KMS-11 (cell line): ENCODE data around the gene OR6J1.

Experiments used
- H2AFZ ChIP-seq: fragments of 200-600 bp; sonication (generic); 2 replicates; pipeline ENCODE4 v1.6.1; 2016; ENCODE audit warnings: antibody characterized with exemption, mixed run types, low read depth
- H3K27ac ChIP-seq: fragments of 200-600 bp; sonication (generic); 2 replicates; pipeline ENCODE4 v1.6.1; 2016; ENCODE audit warnings: mild to moderate bottlenecking, mixed run types
- H3K27me3 ChIP-seq: fragments of 200-600 bp; sonication (generic); 2 replicates; pipeline ENCODE4 v1.6.1; 2017; ENCODE audit warnings: mild to moderate bottlenecking, low read depth, mixed run types, moderate library complexity; ENCODE audit not compliant: insufficient read depth
- H3K36me3 ChIP-seq: fragments of 200-600 bp; sonication (generic); 2 replicates; pipeline ENCODE4 v1.6.1; 2017; ENCODE audit warnings: mild to moderate bottlenecking, mixed run types; ENCODE audit not compliant: insufficient read depth
- H3K4me1 ChIP-seq: fragments of 200-600 bp; sonication (generic); 2 replicates; pipeline ENCODE4 v1.6.1; 2016; ENCODE audit warnings: mild to moderate bottlenecking, low read depth, mixed run types; ENCODE audit not compliant: poor library complexity, severe bottlenecking
- H3K4me2 ChIP-seq: fragments of 200-600 bp; sonication (generic); 2 replicates; pipeline ENCODE4 v1.7.0; 2016; ENCODE audit warnings: mild to moderate bottlenecking, mixed run types
- H3K4me3 ChIP-seq: fragments of 200-600 bp; sonication (generic); IDR thresholded peaks from 2 replicates; pipeline ENCODE4 v1.6.1; 2017; ENCODE audit warnings: low read depth, low read length, mixed read lengths; ENCODE audit not compliant: insufficient read depth
- H3K79me2 ChIP-seq: fragments of 200-600 bp; sonication (generic); 2 replicates; pipeline ENCODE4 v1.6.1; 2016; ENCODE audit warnings: low read depth, mixed run types; ENCODE audit not compliant: insufficient read depth
- H3K9ac ChIP-seq: fragments of 200-600 bp; sonication (generic); 2 replicates; pipeline ENCODE4 v1.6.1; 2016; ENCODE audit warnings: mild to moderate bottlenecking, mixed run types
- H4K20me1 ChIP-seq: fragments of 200-600 bp; sonication (generic); 2 replicates; pipeline ENCODE4 v1.6.1; 2016; ENCODE audit warnings: mild to moderate bottlenecking, mixed run types; ENCODE audit not compliant: insufficient read depth
- TF ChIP-seq, protein P1 (sequence below): fragments of 200-600 bp; sonication (generic); conservative IDR thresholded peaks from 2 replicates; pipeline ENCODE4 v1.6.1; 2017; ENCODE audit warnings: low read depth, mild to moderate bottlenecking, antibody characterized with exemption, low read length, moderate library complexity, mixed read lengths

The OR6J1 gene

DNA sequence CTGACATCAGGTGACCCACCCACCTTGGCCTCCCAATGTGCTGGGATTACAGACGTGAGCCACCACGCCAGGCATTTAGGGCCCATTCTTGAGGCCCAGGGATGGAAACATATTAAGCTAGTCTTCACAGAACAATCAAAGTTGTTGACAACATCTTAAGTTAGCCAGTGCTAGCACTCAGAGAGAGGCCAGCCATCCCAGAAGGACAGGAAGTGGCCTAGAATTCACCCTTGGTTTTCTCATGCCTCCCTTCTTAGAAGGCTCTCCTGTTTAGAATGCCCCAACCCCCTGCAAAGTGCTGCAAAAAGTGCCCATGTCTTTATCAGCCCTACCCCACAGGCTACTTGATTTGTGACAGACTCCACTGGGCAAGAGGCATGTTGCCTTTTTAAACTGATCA lies 12.1 kb upstream of the OR6J1 start:
- Histone ChIP-seq H2AFZ (peak overlapping the region; percentile 31), H3K79me2 (no peaks in the 10 kb centered on the region), H3K36me3 (no peaks in the 10 kb centered on the region), H3K9ac (no peak overlapping the region), H3K4me3 (no peak overlapping the region), H3K27me3 (no peaks in the 10 kb centered on the region), H3K27ac (no peak overlapping the region), H4K20me1 (no peaks in the 10 kb centered on the region), H3K4me2 (no peak overlapping the region), H3K4me1 (peaks cover 57% of the 10 kb centered on the region)
- TF ChIP-seq, protein P1, sequence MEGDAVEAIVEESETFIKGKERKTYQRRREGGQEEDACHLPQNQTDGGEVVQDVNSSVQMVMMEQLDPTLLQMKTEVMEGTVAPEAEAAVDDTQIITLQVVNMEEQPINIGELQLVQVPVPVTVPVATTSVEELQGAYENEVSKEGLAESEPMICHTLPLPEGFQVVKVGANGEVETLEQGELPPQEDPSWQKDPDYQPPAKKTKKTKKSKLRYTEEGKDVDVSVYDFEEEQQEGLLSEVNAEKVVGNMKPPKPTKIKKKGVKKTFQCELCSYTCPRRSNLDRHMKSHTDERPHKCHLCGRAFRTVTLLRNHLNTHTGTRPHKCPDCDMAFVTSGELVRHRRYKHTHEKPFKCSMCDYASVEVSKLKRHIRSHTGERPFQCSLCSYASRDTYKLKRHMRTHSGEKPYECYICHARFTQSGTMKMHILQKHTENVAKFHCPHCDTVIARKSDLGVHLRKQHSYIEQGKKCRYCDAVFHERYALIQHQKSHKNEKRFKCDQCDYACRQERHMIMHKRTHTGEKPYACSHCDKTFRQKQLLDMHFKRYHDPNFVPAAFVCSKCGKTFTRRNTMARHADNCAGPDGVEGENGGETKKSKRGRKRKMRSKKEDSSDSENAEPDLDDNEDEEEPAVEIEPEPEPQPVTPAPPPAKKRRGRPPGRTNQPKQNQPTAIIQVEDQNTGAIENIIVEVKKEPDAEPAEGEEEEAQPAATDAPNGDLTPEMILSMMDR: no peak

DNA sequence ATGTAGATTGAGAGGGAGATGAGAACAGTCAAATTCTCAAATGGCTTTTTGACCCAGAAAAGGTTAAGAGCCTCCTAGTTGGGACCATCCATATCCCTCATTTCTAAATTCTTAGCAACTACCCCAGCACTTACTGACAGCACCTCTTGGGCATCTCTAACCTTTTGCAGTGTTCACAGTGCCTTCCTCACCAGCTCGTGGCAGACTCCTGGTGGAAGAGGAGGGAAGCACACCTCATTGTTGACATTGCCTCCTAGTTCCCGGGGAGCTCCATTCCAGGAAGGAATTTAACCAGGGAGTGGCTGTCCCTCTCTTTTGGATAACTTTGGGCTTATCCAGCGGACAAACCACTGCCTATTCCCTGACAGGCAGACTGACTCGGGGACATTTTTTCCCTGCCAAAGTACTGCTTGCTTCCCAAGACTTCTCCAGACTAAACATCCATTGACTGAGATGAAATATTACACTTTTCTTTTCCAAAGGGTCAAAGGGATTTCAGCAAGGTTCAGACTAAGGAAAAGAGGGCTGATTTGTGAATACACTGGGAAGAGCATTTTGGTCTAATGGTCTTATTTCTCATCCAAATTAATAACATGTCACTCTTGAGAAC lies 9.0 kb upstream of the OR6J1 start:
- Histone ChIP-seq H3K79me2 (no peaks in the 10 kb centered on the region), H3K27ac (no peak overlapping the region), H3K9ac (no peak overlapping the region), H3K27me3 (no peaks in the 10 kb centered on the region), H3K4me1 (peaks cover 75% of the 10 kb centered on the region), H3K4me2 (peak overlapping the region; percentile 72; the same call in 1 of the 2 replicates), H3K4me3 (no peak overlapping the region), H2AFZ (no peak overlapping the region; the same call in 1 of the 2 replicates), H4K20me1 (no peaks in the 10 kb centered on the region), H3K36me3 (no peaks in the 10 kb centered on the region)
- TF ChIP-seq, protein P1: peak; percentile 77

GRCh38 chr14:22651586-22651985 lies 7.4 kb upstream of the OR6J1 start:
- no peak overlapping the region for H2AFZ ChIP-seq
- H4K20me1 ChIP-seq: no peaks in the 10 kb centered on the region
- H3K9ac ChIP-seq: no peak overlapping the region
- no peaks in the 10 kb centered on the region for H3K79me2 ChIP-seq
- TF ChIP-seq, protein P1: no peak
- H3K4me1 ChIP-seq: peaks cover 65% of the 10 kb centered on the region
- peak overlapping the region; percentile 72 for H3K4me2 ChIP-seq
- H3K27me3 ChIP-seq: no peaks in the 10 kb centered on the region
- no peak overlapping the region for H3K4me3 ChIP-seq
- no peaks in the 10 kb centered on the region for H3K36me3 ChIP-seq
- peak overlapping the region; percentile 78 for H3K27ac ChIP-seq

DNA sequence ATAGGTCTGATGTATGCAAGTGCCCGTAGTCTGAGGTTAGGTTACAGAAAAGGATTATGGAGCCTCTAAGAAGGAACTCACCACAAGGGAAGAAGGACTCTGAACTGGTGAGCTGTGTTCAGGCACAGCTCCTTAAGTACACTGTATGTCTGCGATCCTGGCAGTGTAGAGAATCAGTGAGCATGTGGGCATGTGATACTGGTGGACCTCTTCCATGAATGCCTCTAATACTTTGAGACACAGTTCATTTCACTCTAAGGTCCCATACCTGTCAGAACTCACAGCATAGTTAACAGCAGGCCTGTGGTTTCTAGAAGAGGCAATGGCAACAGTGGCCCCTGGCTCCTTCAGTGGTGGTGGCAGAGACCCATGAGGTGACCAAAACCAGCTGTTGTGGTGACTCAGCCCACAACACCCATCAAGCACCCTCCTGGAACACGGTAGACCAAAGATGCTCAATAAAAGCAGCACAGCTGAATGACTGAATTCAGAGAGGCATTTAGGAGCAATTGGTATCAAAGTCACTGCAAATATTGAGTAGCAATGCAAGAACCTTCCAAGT lies 6.9 kb upstream of the OR6J1 start:
- TF ChIP-seq, protein P1: no peak
- H3K27me3 ChIP-seq: no peaks in the 10 kb centered on the region
- no peak overlapping the region for H3K4me3 ChIP-seq
- H3K36me3 ChIP-seq: no peaks in the 10 kb centered on the region
- no peaks in the 10 kb centered on the region for H4K20me1 ChIP-seq
- peak overlapping the region; percentile 78 for H3K27ac ChIP-seq
- peaks cover 65% of the 10 kb centered on the region for H3K4me1 ChIP-seq
- H3K79me2 ChIP-seq: no peaks in the 10 kb centered on the region
- H3K4me2 ChIP-seq: peak overlapping the region; percentile 72
- H3K9ac ChIP-seq: peak overlapping the region; percentile 40; the same call in 1 of the 2 replicates
- peak overlapping the region; percentile 12; the same call in 1 of the 2 replicates for H2AFZ ChIP-seq
